NCI-H1048 (cell line): ENCODE measurements around the gene DPEP1.
"Not testable (repeated sequence)": the region's sequence is repeated elsewhere in the genome, so short reads cannot be mapped to it uniquely, and the experiment has no call there.

Experiments
- DNase-seq: peaks from one replicate; lab custom pipeline; 2025; lab: John Stamatoyannopoulos, UW

The DPEP1 gene

DNA sequence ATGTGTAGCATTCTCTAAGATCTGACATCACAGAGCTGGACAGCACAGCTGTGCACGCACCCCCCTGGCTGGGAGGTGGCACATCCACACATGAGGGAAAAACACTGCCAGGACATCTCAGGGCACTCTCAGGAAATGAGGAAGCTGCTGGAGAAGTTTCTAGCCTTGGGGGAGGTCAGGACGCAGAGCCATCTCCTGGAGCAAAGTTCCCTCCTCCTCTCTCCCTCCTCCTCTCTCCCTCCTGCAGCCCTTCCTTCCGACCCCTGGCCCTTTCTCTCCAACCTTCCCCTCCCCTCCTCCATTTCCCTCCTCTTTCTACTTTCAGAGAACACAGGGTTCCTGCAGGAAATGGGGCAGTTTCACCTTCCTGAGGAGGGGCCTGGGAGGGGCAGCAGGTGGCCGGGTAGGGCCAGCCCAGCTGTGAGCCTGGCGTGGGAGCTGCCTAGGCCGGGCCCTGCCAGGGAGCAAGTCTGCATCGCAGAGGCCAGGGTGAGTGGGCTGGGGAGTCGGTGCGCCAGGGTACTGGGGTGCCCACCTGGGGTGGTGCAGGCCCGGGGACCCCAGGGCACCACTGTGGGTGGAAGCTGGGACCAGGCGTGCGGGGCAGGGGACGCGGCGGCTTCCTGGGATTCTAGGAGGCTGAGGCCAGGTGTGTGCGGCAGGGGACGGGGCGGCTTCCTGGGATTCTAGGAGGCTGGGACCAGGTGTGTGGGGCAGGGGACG lies at the start of gene DPEP1:
DPEP1 (plus strand) TSS at position 412 of the 723 bp plus-strand sequence. CDS start 16,769 bp downstream, outside the sequence.
- DNase-seq: no peak

DNA sequence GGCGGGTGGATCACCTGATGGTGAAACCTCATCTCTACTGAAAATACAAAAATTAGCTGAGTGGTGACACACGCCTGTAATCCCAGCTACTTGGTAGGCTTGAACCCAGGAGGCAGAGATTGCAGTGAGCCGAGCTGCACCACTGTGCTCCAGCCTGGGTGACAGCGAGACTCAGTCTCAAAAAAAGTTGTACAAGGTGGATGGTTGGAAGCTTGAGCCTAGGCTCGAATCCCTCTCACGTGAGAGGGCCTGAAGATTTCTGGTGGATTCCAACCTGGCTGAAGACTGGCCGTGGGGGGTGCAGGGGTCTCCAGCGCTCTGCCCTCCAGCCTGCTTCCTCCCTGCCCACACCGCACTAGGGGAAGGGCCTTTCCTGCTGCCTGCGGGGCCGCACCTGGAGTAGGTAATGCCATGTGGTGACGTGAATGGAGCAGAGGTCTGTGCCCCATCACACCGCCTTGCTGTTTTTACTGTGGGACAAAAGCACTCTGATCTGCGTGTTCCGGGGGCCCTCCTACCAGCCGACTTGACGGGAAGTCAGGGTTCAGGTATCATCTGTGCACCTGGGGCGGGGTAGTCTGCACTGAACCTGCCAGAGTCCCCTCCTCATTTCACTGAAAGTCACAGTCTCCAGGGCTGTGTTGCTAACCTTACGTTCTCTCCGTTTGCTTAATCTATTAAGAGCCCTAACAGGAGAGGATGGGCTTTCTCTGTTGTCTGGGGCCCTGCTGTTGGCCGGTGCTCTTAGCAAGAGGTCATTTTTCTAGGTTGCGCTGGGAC lies 48.8 kb upstream of the DPEP1 start:
- no peak for DNase-seq

DNA sequence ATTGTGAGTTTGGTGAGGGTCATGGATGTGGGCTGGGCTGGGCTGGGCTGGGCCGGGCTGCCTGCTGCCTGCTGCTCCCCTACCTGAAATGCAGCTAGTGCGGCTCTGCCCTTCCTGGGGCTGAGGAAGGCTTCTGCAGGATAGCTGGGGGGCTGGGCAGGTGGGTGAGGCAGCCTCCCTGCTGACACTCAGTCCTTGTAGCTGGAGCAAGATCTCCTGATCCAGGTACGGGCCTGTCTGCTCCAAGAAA lies 48.3 kb upstream of the DPEP1 start:
- no peak for DNase-seq

DNA sequence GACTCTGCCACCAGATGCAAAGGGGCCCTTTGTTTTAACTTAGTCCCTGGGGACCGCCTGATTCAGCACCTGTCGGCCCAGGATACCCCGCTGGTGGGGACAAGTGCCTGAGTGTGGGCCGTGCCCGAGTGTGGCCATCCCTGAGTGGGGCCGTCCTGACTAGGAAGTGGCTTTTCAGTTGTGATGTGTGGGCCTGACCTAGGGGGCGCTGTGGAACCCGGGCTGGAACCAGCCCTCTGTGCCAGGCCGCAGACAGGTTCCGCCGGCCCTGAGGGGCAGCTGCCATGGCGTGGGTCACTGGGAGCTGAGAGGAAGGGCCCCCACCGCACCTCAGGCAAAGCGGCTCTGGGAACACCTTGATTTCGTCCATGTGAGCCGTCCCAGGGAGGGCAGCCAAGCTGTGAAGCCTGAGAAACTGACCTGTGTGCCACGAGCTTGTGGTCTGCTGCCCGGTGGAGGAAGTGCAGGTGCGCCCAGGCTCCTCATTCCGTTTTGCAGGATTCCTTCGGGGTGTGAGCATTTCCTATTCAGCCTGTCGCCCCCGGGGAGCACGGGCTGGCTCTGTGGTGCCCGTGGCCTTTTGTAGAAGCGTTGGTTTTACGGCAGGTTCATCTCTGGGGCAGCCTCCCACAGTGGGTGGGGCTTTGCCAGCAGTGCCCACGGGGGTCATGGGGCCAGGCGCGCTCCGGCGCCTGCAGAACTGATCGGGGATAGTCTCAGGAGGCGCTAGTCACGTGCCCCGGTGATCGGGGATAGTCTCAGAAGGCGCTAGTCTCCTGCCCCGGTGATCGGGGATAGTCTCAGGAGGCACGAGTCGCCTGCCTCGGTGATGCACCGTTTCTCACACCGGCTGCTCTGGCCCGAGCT lies 47.7 kb upstream of the DPEP1 start:
- DNase-seq: no peak

DNA sequence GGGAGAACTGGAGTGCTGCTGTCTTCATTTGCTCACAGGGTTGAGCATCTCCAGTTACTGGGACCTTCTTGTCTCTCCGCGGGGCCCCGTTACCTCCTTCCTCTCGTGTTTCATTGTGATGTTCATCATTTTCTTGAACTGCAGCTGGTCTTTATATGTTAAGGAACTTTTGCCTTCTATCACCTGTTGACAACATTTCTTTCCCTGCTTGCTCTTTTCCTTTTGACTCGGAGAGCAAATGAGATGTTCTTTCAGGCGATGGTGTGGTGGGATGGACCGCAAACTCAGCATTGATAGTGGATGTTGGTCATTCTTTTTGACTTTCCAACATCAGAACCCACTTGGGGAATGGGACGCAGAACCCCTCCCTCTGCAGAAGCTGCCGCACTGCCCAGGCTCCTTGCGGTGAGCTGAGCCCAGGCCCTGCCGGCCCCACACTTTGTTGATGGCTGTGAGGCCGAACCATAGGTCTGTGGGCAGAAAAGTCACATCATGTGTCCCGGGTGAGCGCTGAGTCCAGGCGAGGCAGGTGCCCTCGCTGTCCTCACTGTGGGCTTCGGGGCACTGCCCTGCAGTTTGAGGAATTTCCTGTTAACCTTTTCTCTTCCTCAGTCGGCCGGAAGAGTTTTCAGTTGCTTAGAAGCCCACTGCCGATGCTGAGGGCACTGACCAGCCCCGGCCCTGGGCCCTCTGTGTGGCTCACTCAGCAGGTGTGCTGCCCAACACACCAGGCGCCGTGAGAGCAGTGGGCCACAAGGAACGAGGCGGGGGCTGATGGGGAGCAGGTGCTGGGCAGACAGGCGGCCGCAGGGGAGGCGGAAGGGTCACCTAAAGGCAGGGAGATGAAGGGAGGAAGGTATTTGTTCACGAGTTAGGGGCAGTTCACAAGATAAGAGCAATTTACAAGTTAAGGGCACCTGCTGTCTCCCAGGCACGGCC lies 45.5 kb upstream of the DPEP1 start:
- no peak for DNase-seq

DNA sequence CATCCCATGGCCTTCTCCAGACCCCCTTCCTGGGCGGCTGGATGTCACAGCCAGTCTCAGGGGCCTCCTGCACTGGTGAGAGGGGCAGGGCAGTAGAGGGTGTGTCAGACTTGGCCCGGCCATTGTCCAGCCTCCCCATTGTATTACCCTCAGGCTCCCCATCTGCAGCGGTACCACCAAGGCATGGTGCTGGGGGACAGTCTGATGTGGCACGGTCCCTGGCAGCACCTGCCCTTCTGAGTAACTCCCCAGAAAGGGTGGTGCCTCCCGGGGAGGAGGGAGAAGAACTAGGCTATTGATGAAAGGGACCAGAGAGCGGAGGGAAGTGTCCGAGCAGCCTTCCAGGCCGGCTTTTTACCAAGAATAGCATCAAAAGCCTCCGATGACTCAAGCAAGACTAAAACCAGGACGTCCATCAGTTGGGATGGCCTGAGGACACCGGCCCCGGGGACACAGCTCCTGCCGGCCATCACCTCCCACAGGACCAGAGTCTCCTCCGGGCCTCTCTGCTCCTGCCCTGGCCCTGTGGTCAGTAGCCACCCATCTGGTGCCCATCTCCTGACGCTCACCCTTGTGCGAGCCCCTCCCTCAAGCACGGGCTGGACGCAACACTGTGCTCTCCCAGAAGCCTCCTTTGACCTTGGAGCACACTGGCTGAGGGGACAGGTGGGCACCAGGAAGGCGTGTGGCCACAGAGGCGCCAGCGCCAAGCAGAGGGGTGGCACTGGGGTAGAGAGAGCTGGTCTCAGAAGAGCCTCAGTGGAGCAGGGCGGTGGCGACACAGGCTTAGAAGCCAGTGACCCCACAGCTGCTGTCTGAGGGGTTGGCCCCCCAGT lies 43.7 kb upstream of the DPEP1 start:
- no peak for DNase-seq

DNA sequence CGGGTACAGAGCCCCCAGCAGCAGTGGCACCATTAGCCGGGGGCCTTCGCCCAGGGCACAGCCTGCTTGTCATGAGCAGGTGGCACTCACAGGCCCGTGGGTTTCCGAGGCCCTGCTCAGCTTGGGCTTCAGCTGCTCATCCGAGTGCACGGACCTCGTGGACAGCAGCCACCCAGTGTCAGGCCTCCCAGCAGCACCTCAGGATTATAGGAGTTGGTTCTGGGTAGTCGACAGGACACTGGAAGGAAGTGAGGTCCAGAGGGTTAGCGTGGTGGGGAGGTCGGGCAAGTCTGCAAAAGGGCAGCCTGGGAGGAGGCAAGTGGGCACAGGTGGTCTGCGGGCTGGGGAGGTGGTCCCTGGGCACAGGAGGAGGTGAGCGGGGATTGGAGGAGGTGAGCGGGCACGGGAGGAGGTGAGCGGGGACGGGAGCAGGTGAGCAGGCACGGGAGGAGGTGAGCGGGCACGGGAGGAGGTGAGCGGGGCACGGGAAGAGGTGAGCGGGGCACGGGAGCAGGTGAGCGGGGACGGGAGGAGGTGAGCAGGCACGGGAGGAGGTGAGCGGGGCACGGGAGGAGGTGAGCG lies 43.0 kb upstream of the DPEP1 start:
- no peak for DNase-seq

DNA sequence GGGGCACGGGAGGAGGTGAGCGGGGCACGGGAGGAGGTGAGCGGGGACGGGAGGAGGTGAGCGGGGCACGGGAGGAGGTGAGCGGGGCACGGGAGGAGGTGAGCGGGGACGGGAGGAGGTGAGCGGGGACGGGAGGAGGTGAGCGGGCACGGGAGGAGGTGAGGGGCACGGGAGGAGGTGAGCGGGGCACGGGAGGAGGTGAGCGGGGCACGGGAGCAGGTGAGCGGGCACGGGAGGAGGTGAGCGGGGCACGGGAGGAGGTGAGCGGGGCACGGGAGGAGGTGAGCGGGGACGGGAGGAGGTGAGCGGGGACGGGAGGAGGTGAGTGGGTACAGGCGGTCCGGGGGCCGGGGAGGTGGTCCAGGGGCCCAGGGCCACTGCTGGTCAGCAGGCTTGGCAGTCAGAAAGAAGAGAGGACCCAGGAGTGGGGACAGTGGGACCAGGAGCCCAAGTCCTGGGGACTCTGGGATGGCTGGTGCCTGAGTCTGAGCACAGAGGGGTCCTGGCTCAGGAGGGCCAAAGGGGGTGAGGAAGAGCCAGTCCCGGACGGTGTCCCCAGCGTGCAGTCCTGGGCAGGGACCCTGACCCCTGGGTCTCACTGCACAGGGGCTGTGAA lies 42.4 kb upstream of the DPEP1 start:
- not testable (repeated sequence) for DNase-seq

DNA sequence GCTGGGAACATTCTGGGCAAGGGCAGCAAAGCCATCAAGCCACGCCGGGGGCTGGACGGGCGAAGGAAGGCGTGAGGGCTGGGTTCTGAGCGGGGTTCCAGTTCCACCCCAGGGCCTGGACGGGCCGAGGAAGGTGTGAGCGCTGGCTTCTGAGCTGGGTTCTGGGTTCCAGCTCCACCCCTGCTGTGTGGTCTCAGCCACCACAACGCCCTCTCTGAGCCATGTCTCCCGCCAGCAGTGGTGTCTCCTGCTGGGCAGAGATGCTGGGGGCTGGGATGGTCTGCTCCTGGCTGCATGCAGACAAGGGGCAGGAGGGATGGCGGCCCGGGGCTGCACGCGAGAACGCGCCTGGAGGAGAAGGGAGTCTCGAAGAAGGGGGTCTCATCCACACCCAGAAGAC lies 41.8 kb upstream of the DPEP1 start:
- no peak for DNase-seq

DNA sequence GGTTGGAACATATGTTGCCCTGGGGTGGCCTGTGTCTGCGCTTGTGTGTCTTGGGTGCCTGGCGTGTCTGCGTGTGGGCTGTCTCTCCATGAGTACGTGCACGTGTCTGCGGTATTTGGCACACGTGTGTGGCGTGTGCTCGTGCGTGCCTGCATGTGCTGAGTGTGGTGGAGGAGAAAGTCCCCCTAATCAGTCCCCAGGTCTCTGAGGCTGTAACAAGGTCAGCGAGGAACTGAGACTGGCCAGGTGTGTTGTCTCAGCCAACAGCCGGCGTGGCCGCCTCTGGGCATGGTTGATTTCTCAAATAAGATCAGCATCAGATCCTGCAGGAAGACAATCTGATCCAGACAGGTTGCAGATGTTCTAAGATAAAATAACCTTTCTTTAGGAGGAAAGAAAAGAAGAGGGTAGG lies 41.4 kb upstream of the DPEP1 start:
- no peak for DNase-seq

DNA sequence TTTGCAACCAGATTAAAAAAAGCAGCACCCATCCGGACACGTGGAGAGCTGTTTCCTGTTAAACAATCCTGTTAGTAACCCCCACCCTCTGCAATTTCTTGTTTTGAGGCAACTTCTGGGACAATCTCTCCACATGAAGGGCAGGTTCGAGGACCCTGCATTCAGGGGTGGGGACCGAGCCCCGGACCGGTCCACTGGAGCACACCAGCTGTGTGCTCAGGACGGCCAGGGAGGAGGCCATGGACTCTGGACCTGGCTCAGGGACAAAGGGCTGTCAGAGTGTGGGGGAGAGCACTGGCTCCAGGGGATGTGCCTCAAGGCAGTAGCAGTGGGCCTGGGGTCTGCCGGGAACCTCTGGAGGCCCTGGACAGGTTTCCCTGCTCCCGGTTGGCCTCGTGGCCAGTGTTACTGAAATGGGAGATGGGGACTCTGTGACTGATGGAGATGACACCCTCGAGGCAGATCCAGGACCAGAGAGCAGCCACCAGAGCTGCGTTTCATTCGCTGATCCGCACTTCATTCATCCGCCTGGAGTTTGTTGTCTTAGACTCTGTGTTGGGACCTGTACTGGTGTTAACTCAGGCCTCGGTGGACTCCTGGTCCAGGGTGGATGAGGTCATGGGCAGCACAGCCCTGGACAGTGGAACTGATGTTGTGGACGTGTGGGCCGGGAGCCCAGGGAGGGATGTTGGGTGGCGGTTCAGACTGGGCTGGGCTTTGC lies 40.8 kb upstream of the DPEP1 start:
- no peak for DNase-seq

DNA sequence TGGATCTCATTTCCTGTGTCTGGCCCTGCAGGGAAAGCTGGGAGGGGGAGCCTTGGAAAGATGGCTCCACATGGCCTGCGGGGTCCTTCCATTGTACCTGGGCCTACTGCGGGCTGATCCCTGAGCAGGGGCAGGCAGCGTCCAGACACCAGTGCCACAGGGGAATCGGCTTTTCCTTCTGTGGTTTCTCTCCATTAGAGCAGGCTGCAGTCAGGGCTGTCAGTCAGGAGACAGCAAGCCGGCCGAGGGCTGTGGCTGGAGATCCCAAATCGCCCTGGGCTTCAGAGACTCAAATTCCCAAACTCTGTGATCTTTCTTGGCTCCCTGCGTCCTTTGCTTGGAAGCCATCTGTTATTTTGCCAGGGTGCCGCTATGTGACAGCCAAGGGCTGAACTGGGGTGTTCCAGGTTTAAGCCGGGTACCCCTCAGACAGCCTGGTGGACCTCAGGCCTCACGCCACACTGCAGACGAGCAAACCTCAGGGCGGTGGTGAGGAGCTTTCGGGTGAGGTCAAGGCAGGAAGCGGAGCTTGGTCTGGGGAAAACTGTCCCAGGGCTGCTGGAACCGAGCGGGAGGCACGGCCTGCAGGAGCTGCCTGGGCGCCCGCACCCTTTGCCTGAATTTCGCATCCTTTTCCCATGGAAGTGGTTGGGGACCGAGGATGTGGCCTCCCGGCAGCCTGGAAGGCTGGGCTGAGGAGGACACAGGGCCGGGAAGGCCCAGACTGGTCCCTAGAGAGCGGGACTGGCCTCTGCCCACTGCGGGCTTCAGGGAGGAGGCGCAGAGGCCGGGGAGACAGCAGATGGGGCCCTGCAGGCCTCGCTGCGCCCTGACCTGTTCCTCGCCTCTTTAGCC lies 39.4 kb upstream of the DPEP1 start:
- DNase-seq: no peak

DNA sequence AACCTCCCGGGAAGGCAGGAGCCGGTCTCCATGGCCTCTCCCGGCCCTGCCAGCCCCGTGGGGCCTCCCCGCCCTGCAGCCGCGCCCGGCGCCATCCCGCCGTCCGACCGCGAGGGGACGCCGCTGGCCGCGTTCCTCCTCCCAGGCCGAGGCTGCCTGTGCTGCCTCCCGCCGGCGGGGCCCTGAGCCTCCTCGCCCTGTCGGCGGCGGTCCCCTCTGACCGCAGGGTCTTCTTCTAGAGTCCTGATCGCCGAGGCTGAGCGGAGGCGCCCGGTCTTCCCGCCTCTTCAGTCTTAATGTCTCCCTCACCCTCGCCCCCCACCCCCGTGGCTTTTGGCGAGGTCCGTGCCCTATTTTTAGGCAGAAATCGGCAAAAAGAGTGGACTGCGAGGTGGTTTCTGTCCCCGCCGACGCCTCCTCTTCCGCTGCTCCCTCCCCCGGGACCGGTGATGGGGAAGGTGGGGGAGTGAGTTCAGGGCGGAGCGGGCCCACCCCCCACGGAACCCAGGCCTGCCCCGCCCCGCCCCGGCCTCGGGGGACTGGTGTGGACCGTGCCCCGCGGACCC lies 38.7 kb upstream of the DPEP1 start:
- DNase-seq: no peak

DNA sequence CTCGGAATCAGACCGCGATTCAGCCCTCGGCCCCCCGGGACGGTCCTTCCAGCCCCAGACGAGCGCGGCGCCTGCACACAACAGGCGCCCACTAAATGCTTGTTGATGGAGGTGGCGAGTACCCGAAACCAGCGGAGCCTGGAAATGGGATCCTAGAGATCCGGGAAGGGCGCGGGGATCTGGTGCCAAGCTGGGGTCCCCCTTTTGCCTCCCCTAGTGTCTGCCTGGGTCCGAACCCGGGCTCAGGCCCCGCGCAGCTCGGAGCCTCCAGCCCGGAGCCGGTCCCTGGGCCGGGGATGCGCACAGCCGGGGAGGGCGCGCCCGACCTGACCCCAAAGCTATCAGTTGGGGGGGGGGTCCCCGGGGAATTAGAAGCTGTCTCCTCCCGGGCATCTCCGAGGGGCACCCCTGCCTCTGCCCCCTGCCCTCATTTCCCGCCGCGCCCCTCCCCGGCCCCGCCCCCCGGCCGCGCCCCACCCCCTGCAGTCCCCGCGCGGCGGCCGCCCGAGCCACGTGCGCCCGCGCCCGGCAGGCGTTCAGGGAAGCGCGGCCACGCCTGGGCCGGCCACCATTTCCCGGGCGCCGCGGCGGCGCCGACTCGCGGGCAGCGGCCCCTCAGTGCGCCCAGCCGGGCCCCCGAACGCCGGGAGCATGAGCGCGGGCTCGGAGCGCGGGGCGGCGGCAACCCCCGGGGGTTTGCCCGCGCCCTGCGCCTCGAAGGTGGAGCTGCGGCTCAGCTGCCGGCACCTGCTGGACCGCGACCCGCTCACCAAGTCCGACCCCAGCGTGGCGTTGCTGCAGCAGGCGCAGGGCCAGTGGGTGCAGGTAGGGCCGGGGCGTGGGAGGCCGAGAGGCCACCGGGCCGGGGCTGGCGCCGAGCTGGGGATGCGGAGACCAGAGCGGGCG lies 37.9 kb upstream of the DPEP1 start, which contains the start of gene CPNE7:
CPNE7 (plus strand) TSS at position 512 of the 906 bp plus-strand sequence; CDS start at position 652, 140 bp downstream.
- DNase-seq: no peak

DNA sequence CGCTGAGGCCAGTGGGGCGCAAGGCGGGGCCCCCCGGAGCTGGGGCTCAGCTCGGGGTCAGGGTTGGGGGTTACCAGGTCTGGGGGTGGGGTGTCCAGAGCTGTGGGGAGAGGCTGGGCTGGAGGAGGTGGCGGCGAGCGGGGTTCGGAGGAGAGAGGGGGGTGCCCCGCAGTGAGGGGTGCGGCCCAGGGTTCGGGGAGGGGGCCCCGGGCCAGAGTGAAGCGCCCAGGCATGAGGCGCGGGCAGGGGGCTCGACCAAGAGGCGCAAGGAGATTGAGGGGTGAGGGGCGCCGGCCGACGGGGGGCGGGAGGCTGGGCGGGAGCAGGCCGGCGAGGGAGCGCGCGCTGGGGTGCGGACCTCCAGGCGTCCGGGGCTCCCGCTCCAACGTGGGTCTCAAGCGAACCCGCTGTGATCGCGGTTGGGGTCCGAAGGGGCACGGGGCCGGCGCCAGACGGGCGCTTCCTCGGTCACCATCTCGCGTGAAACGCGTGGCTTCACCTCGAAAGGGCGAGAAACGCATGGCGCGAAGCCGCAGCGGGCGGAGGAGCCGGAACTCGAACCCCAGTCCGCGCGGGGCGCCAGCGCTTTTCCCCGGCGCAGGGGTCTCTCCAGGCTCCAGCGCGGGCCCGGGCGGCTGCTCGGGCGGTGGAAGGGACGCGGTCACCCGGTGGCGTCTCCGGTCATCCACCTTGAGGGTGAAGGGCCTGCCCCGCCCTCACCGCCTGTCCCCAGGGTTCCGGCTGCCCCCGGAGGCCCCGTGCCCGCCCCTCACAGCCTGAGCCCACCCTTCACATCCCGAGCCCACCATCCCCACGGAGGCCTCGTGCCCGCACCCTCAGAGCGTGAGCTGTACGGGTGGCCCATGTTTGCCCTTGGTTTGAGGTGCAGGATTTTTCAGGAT lies 37.0 kb upstream of the DPEP1 start:
- no peak for DNase-seq
